HepG2 (cell line): ENCODE results near the gene RMI1. TPM values are rescaled to one million over a fixed set of nuclear protein-coding genes. Genes with fewer than 3 reads are reported as not detected.

Experiments
- CENPX ChIP-seq: sonication (generic); formaldehyde crosslinking; IDR thresholded peaks from 2 replicates; pipeline ENCODE4 v1.9.0; 2021; ENCODE audit warnings: mild to moderate bottlenecking, missing genetic modification reagents, moderate library complexity
- KLF12 ChIP-seq: sonication (generic); formaldehyde crosslinking; IDR thresholded peaks from 2 replicates; pipeline ENCODE4 v1.4.0; 2020; ENCODE audit warnings: missing genetic modification reagents, borderline replicate concordance
- RCOR2 ChIP-seq: IDR thresholded peaks from 2 replicates; pipeline ENCODE4 v1.6.1; 2016; ENCODE audit warnings: missing biosample characterization, missing genetic modification reagents
- REPIN1 ChIP-seq: sonication (generic); formaldehyde crosslinking; IDR thresholded peaks from 2 replicates; pipeline ENCODE4 v1.8.0; 2022; ENCODE audit warnings: missing genetic modification reagents, low read depth, mild to moderate bottlenecking, borderline replicate concordance
- SAP130 ChIP-seq: IDR thresholded peaks from 2 replicates; pipeline ENCODE4 v1.6.1; 2016; ENCODE audit warnings: low read depth
- TBL1XR1 ChIP-seq: fragments of 150-350 bp; IDR thresholded peaks from 2 replicates; pipeline ENCODE4 v1.6.1; 2014; ENCODE audit warnings: borderline replicate concordance, low read length; ENCODE audit not compliant: partially characterized antibody
- TP53 ChIP-seq: sonication (generic); formaldehyde crosslinking; conservative IDR thresholded peaks from 2 replicates; pipeline ENCODE4 v1.4.0; 2020; ENCODE audit warnings: missing genetic modification reagents
- ZMYM3 ChIP-seq: sonication (generic); formaldehyde crosslinking; IDR thresholded peaks from 2 replicates; pipeline ENCODE4 v1.5.1; 2020; ENCODE audit warnings: mild to moderate bottlenecking, missing genetic modification reagents
- ZNF292 ChIP-seq: sonication (generic); formaldehyde crosslinking; IDR thresholded peaks from 2 replicates; pipeline ENCODE4 v1.8.1; 2022; ENCODE audit warnings: mild to moderate bottlenecking, low read depth, missing genetic modification reagents, borderline replicate concordance
- ZNF331 ChIP-seq: sonication (generic); formaldehyde crosslinking; IDR thresholded peaks from 2 replicates; pipeline ENCODE4 v1.4.0; 2020; ENCODE audit warnings: missing genetic modification reagents
- ZNF7 ChIP-seq: IDR thresholded peaks from 2 replicates; pipeline ENCODE4 v1.6.1; 2016; ENCODE audit warnings: missing biosample characterization, missing genetic modification reagents
- ZNF816 ChIP-seq: sonication (generic); formaldehyde crosslinking; IDR thresholded peaks from 2 replicates; pipeline ENCODE4 v1.8.0; 2022; ENCODE audit warnings: missing genetic modification reagents, mild to moderate bottlenecking, borderline replicate concordance
- polyA plus RNA-seq, 8 experiments: library from polyadenylated mRNA; depleted of rRNA in 3 of 8; stranded (reverse) in 7 of 8; unstranded in 1 of 8; fragments of >200 nt; fragmentation: Illumina TruSeq in 4 of 8; extraction: Trizol in 4 of 8; gene quantifications; 2 replicates each; pipeline versions ENCODE4 v1.2.1 to v1.2.3, GENCODE V29; 2011 to 2016; ENCODE audit warnings: low read depth in 4 of 8, missing spikeins in 1 of 8, mixed read lengths in 1 of 8; ENCODE audit not compliant: insufficient read depth in 1 of 8
- total RNA-seq, 5 experiments: library from RNA; depleted of rRNA; stranded (reverse); fragments of >200 nt; fragmentation: Illumina TruSeq; extraction: Trizol; gene quantifications; 2 replicates each; pipeline ENCODE4 v1.2.3, GENCODE V29; 2016; ENCODE audit warnings: low read depth in 1 of 5
- TF ChIP-seq, protein P1 (sequence below): sonication (generic); formaldehyde crosslinking; IDR thresholded peaks from 2 replicates; pipeline ENCODE4 v1.4.0; 2020; ENCODE audit warnings: missing genetic modification reagents, borderline replicate concordance
- TF ChIP-seq, protein P2 (sequence below): sonication (generic); formaldehyde crosslinking; IDR thresholded peaks from 2 replicates; pipeline ENCODE4 v1.4.0; 2020; ENCODE audit warnings: missing genetic modification reagents
- TF ChIP-seq, protein P3 (sequence below): sonication (generic); formaldehyde crosslinking; IDR thresholded peaks from 2 replicates; pipeline ENCODE4 v1.9.0; 2021; ENCODE audit warnings: missing genetic modification reagents, mild to moderate bottlenecking, borderline replicate concordance
- TF ChIP-seq, protein P4 (sequence below): sonication (generic); formaldehyde crosslinking; IDR thresholded peaks from 2 replicates; pipeline ENCODE4 v1.4.0; 2020; ENCODE audit warnings: missing genetic modification reagents
- TF ChIP-seq, protein P5 (sequence below): IDR thresholded peaks from 2 replicates; pipeline ENCODE4 v1.6.1; 2016

RMI1 gene
- total and polyA plus RNA-seq, 2 of the 13 experiments (the other 11 are each of a cell fraction or from before 2014, with no cell fraction given): 0.54 to 3.7 TPM

DNA sequence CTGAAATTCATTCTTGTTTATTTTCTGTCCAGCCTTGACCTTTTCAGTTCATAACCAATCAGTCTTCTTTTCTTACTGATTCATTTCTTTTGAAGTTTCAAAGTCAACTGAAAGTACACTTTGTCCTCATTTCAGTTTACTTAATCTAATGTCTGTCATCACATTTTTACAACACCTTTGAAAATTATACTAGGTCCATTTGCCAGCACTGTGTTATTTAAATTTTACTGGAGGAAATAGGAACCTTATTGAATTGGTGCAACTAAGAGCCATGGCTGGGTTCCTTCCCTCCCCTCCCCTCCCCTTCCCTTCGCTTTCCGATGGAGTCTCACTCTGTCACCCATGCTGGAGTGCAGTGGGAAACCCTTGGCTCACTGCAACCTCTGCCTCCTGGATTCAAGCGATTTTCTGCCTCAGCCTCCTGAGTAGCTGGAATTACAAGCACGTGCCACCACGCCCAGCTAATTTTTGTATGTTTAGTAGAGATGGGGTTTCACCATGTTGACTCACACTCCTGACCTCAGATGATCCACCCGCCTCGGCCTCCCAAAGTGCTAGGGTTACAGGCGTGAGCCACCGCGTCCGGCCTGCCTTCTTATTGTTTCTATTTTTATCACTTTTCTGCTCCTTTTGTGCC, 6.3 kb downstream of the RMI1 start (continued):
- TF ChIP-seq ZNF816 (CRISPR knock-in tag): no peak
- TF ChIP-seq ZNF7 (CRISPR knock-in tag): no peak
- TF ChIP-seq, protein P1, sequence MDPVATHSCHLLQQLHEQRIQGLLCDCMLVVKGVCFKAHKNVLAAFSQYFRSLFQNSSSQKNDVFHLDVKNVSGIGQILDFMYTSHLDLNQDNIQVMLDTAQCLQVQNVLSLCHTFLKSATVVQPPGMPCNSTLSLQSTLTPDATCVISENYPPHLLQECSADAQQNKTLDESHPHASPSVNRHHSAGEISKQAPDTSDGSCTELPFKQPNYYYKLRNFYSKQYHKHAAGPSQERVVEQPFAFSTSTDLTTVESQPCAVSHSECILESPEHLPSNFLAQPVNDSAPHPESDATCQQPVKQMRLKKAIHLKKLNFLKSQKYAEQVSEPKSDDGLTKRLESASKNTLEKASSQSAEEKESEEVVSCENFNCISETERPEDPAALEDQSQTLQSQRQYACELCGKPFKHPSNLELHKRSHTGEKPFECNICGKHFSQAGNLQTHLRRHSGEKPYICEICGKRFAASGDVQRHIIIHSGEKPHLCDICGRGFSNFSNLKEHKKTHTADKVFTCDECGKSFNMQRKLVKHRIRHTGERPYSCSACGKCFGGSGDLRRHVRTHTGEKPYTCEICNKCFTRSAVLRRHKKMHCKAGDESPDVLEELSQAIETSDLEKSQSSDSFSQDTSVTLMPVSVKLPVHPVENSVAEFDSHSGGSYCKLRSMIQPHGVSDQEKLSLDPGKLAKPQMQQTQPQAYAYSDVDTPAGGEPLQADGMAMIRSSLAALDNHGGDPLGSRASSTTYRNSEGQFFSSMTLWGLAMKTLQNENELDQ (CRISPR knock-in tag): no peak
- TF ChIP-seq TP53: no peak
- peak; percentile 40 for TF ChIP-seq RCOR2 (CRISPR knock-in tag)
- TF ChIP-seq CENPX (CRISPR knock-in tag): no peak
- TF ChIP-seq, protein P2, sequence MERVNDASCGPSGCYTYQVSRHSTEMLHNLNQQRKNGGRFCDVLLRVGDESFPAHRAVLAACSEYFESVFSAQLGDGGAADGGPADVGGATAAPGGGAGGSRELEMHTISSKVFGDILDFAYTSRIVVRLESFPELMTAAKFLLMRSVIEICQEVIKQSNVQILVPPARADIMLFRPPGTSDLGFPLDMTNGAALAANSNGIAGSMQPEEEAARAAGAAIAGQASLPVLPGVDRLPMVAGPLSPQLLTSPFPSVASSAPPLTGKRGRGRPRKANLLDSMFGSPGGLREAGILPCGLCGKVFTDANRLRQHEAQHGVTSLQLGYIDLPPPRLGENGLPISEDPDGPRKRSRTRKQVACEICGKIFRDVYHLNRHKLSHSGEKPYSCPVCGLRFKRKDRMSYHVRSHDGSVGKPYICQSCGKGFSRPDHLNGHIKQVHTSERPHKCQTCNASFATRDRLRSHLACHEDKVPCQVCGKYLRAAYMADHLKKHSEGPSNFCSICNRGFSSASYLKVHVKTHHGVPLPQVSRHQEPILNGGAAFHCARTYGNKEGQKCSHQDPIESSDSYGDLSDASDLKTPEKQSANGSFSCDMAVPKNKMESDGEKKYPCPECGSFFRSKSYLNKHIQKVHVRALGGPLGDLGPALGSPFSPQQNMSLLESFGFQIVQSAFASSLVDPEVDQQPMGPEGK: peak; percentile 28; the same call in 1 of the 2 replicates
- TF ChIP-seq REPIN1 (CRISPR knock-in tag): peak; percentile 32; the same call in 1 of the 2 replicates
- peak; percentile 41; the same call in 1 of the 2 replicates for TF ChIP-seq ZMYM3 (CRISPR knock-in tag)
- TF ChIP-seq, protein P3, sequence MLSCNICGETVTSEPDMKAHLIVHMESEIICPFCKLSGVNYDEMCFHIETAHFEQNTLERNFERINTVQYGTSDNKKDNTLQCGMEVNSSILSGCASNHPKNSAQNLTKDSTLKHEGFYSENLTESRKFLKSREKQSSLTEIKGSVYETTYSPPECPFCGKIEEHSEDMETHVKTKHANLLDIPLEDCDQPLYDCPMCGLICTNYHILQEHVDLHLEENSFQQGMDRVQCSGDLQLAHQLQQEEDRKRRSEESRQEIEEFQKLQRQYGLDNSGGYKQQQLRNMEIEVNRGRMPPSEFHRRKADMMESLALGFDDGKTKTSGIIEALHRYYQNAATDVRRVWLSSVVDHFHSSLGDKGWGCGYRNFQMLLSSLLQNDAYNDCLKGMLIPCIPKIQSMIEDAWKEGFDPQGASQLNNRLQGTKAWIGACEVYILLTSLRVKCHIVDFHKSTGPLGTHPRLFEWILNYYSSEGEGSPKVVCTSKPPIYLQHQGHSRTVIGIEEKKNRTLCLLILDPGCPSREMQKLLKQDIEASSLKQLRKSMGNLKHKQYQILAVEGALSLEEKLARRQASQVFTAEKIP: no peak
- no peak for TF ChIP-seq KLF12 (CRISPR knock-in tag)
- TF ChIP-seq, protein P4, sequence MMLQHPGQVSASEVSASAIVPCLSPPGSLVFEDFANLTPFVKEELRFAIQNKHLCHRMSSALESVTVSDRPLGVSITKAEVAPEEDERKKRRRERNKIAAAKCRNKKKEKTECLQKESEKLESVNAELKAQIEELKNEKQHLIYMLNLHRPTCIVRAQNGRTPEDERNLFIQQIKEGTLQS (CRISPR knock-in tag): peak; percentile 63; the same call in 1 of the 2 replicates
- TF ChIP-seq, protein P5, sequence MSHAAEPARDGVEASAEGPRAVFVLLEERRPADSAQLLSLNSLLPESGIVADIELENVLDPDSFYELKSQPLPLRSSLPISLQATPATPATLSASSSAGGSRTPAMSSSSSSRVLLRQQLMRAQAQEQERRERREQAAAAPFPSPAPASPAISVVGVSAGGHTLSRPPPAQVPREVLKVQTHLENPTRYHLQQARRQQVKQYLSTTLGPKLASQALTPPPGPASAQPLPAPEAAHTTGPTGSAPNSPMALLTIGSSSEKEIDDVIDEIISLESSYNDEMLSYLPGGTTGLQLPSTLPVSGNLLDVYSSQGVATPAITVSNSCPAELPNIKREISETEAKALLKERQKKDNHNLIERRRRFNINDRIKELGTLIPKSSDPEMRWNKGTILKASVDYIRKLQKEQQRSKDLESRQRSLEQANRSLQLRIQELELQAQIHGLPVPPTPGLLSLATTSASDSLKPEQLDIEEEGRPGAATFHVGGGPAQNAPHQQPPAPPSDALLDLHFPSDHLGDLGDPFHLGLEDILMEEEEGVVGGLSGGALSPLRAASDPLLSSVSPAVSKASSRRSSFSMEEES: peak; percentile 87
- peak; percentile 60; the same call in 1 of the 2 replicates for TF ChIP-seq ZNF331 (CRISPR knock-in tag)
- TF ChIP-seq TBL1XR1: no peak
- peak; percentile 69 for TF ChIP-seq SAP130
- peak; percentile 81; the same call in 1 of the 2 replicates for TF ChIP-seq ZNF292
